Neuronal stem cell (in vitro differentiated cells): ENCODE data around the gene OGFRL1.

Experiments
- DNase-seq: peaks from one replicate; pipeline ENCODE4 v3.0.0-alpha.2; 2013; ENCODE audit warnings: low spot score
- H2AFZ ChIP-seq: one replicate; pipeline ENCODE4 v1.6.1; 2013; ENCODE audit warnings: mild to moderate bottlenecking, low read length, inconsistent platforms
- H2AK5ac ChIP-seq: 2 replicates; pipeline ENCODE4 v1.6.1; 2013; ENCODE audit warnings: low read depth, mild to moderate bottlenecking, inconsistent platforms, low read length, moderate library complexity, mixed read lengths
- H2BK120ac ChIP-seq: 2 replicates; pipeline ENCODE4 v1.6.1; 2013; ENCODE audit warnings: low read depth, mild to moderate bottlenecking, inconsistent platforms, low read length, moderate library complexity, mixed read lengths
- H2BK12ac ChIP-seq: one replicate; pipeline ENCODE4 v1.6.1; 2013; ENCODE audit warnings: low read length, inconsistent platforms
- H2BK15ac ChIP-seq: 2 replicates; pipeline ENCODE4 v1.6.1; 2013; ENCODE audit warnings: mild to moderate bottlenecking, low read length, inconsistent platforms, mixed read lengths
- H2BK5ac ChIP-seq: one replicate; pipeline ENCODE4 v1.6.1; 2013; ENCODE audit warnings: inconsistent platforms, mild to moderate bottlenecking, low read length, moderate library complexity
- H3K14ac ChIP-seq: one replicate; pipeline ENCODE4 v1.6.1; 2013; ENCODE audit warnings: low read length, inconsistent platforms
- H3K18ac ChIP-seq: 2 replicates; pipeline ENCODE4 v1.6.1; 2013; ENCODE audit warnings: low read length, inconsistent platforms
- H3K23ac ChIP-seq: 2 replicates; pipeline ENCODE4 v1.6.1; 2013; ENCODE audit warnings: low read depth, mild to moderate bottlenecking, mixed read lengths, low read length, inconsistent platforms; ENCODE audit not compliant: poor library complexity
- H3K27ac ChIP-seq: replicated peaks from 3 replicates; pipeline ENCODE4 v1.5.1; 2013; ENCODE audit warnings: low read length, inconsistent platforms
- H3K27me3 ChIP-seq, 3 experiments: 2 replicates each; pipeline ENCODE4 v1.6.1; 2013; ENCODE audit warnings: low read length in 3 of 3, mild to moderate bottlenecking in 2 of 3, inconsistent platforms in 1 of 3, low read depth in 1 of 3, mixed read lengths in 1 of 3, moderate library complexity in 1 of 3; ENCODE audit not compliant: control insufficient read depth in 3 of 3, insufficient read depth in 3 of 3
- H3K36me3 ChIP-seq, 2 donors: replicated peaks in 1 of 2; 2 replicates each; pipeline ENCODE4 v1.6.1; 2013; ENCODE audit warnings: low read length in 2 of 2; ENCODE audit not compliant: control insufficient read depth in 2 of 2, insufficient read depth in 2 of 2
- H3K4ac ChIP-seq: 2 replicates; pipeline ENCODE4 v1.6.1; 2013; ENCODE audit warnings: inconsistent platforms, mild to moderate bottlenecking, low read length, moderate library complexity
- H3K4me1 ChIP-seq, 2 donors: 1 replicate in 1 of 2; 2 replicates in 1 of 2; pipeline ENCODE4 v1.6.1; 2013; ENCODE audit warnings: low read length in 2 of 2, low read depth in 1 of 2; ENCODE audit not compliant: control insufficient read depth in 2 of 2, insufficient read depth in 1 of 2
- H3K4me2 ChIP-seq: one replicate; pipeline ENCODE4 v1.6.1; 2013; ENCODE audit warnings: mild to moderate bottlenecking, low read length, inconsistent platforms; ENCODE audit not compliant: insufficient read depth, poor library complexity, severe bottlenecking
- H3K4me3 ChIP-seq, 2 donors: 2 replicates each; pipeline ENCODE4 v1.5.1; 2013; ENCODE audit warnings: low read length in 2 of 2, mild to moderate bottlenecking in 2 of 2, inconsistent platforms in 1 of 2, moderate library complexity in 1 of 2
- H3K79me1 ChIP-seq: one replicate; pipeline ENCODE4 v1.6.1; 2013; ENCODE audit warnings: low read depth, mild to moderate bottlenecking, inconsistent platforms, low read length, moderate library complexity
- H3K9ac ChIP-seq: one replicate; pipeline ENCODE4 v1.6.1; 2013; ENCODE audit warnings: mild to moderate bottlenecking, low read depth, low read length, inconsistent platforms; ENCODE audit not compliant: poor library complexity
- H3K9me3 ChIP-seq, 2 donors: replicated peaks in 1 of 2; 2 replicates each; pipeline versions ENCODE3 to v1.6.1; 2013; ENCODE audit warnings: low read length in 2 of 2, mild to moderate bottlenecking in 2 of 2, inconsistent platforms in 1 of 2, low read depth in 1 of 2, mixed read lengths in 1 of 2, moderate library complexity in 1 of 2; ENCODE audit not compliant: control insufficient read depth in 2 of 2, insufficient read depth in 1 of 2
- H4K8ac ChIP-seq: one replicate; pipeline ENCODE4 v1.6.1; 2013; ENCODE audit warnings: low read depth, mild to moderate bottlenecking, inconsistent platforms, low read length, moderate library complexity
- H4K91ac ChIP-seq: one replicate; pipeline ENCODE4 v1.6.1; 2013; ENCODE audit warnings: low read length, low read depth, mild to moderate bottlenecking, inconsistent platforms; ENCODE audit not compliant: poor library complexity
- WGBS, 2 donors: extraction: QIAGEN DNeasy Blood & Tissue Kit; methylation state at CpG; one replicate each; pipeline ENCODE4 v1.1.7; 2013; ENCODE audit warnings: missing lambda C conversion rate in 2 of 2, mixed read lengths in 1 of 2; ENCODE audit not compliant: insufficient read length in 2 of 2, insufficient replicate concordance in 1 of 2; ENCODE audit errors: extremely low coverage in 2 of 2; 5-methylcytosine and 5-hydroxymethylcytosine counted together

The OGFRL1 gene

DNA sequence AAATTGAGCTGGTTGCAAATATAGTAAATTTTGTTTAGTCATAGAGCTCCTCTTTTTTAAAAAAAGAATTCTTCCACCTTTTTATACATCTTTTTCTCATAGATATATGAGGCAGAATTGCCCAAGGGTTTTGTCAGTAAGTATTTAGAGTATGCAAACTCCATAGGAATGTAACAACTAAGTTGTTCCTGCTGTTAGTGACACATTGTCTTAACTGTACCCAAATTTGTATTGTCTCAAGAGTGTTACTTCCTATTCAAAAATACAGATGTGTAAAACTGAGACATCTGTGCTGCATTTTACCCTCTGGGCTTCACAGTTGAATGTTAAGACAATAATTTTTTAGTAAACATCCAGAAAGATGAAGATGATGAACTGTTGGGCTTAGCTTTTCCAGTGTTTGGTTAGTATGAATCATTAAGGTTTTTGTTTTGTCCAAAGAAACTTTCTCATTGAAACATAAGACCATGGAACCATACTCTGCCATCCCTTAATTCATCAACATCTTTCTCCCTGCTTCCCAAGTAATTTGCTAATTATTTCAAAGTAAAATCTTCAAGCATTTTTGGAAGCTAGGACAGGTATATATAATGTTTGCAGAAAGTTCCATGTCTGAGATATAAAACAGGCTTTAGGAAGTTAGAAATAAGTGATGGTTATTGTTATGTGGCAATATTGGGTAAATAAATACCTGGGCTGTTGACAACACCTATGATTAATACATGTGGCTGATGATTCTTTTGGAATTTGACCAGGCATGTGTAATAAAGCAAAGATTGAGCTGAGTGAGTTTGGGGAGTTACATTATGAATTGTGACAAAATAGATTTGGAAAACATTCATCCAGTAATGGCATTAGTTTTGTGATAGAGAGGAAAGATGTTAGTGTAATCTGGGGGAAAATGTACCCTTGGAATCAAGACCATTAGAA lies 11.2 kb downstream of the OGFRL1 start:
- Histone ChIP-seq H3K9me3 (no peaks in the 10 kb centered on the region), H2AK5ac (no peak overlapping the region), H3K9ac (no peak overlapping the region), H3K27me3 (no peaks in the 10 kb centered on the region), H3K18ac (no peak overlapping the region), H3K79me1 (no peaks in the 10 kb centered on the region), H2BK5ac (no peak overlapping the region), H3K27ac (no peak overlapping the region), H3K4me3 (no peak overlapping the region), H2AFZ (no peak overlapping the region), H2BK120ac (no peak overlapping the region), H2BK12ac (no peak overlapping the region), H3K14ac (no peak overlapping the region), H3K36me3 (peaks cover 0 to 87% of the 10 kb centered on the region in 2 donors), H3K4ac (no peak overlapping the region), H3K23ac (no peak overlapping the region), H4K8ac (no peak overlapping the region), H2BK15ac (no peak overlapping the region), H3K4me1 (no peaks in the 10 kb centered on the region), H4K91ac (no peak overlapping the region), H3K4me2 (no peak overlapping the region)
- no peak for DNase-seq

DNA sequence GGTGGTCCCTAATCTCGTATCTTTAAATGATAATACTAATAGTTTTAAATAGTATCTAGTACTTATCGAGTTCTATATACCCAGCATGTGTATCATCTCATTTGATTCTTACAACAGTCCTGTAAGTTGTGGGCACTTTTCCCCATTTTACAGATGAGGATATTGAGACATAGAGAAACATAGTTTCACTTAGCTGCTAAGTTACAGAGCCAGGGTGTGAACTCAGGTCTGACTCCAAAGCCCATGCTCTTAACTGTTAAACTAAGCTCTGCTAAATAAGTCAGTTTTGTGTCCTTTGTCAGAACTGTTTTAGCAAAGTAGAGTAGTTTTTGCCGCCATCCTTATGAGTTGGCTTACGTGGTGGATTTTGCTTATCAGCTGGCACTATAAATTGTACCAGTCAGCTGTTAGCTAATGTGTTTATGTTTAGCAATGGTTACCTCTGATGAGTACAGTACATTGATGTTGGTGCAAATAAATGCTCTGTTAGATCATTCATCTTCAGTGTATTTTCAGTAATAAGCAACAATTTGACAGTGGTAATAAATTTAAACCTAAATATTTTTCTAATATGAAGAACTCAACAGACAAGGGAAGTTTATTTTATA lies 12.1 kb downstream of the OGFRL1 start:
- Histone ChIP-seq H4K8ac (no peak overlapping the region), H2AK5ac (no peak overlapping the region), H3K4ac (no peak overlapping the region), H4K91ac (no peak overlapping the region), H3K36me3 (peaks cover 0 to 82% of the 10 kb centered on the region in 2 donors), H2BK12ac (no peak overlapping the region), H3K27me3 (no peaks in the 10 kb centered on the region), H2BK15ac (no peak overlapping the region), H2BK5ac (no peak overlapping the region), H3K4me2 (no peak overlapping the region), H3K27ac (no peak overlapping the region), H3K4me1 (no peaks in the 10 kb centered on the region), H2AFZ (no peak overlapping the region), H3K14ac (no peak overlapping the region), H3K79me1 (no peaks in the 10 kb centered on the region), H3K9me3 (no peaks in the 10 kb centered on the region), H2BK120ac (no peak overlapping the region), H3K9ac (no peak overlapping the region), H3K23ac (no peak overlapping the region), H3K18ac (no peak overlapping the region), H3K4me3 (no peak overlapping the region)
- no CpG with 5 or more reads among the region's 4 CpGs for WGBS, 2 donors
- no peak for DNase-seq

DNA sequence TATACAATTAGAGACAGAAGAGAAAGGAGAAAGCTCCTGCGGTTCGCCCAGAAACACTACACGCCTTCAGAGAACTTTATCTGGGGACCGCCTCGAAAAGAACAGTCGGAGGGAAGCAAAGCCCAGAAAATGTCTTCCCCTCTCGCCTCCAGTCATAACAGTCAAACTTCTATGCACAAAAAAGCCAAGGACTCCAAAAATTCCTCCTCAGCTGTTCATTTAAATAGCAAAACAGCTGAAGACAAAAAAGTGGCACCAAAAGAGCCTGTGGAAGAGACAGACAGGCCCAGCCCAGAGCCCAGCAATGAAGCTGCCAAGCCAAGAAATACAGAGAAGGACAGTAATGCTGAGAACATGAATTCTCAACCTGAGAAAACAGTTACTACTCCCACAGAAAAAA lies 12.9 kb downstream of the OGFRL1 start:
- Histone ChIP-seq H3K27me3 (no peaks in the 10 kb centered on the region), H2AFZ (no peak overlapping the region), H3K4me2 (no peak overlapping the region), H3K14ac (no peak overlapping the region), H3K36me3 (peaks cover 0 to 79% of the 10 kb centered on the region in 2 donors), H3K9ac (no peak overlapping the region), H3K4me3 (no peak overlapping the region), H2BK15ac (no peak overlapping the region), H2BK12ac (no peak overlapping the region), H3K4ac (no peak overlapping the region), H3K4me1 (no peaks in the 10 kb centered on the region), H3K23ac (no peak overlapping the region), H2BK5ac (no peak overlapping the region), H3K79me1 (no peaks in the 10 kb centered on the region), H2BK120ac (no peak overlapping the region), H2AK5ac (no peak overlapping the region), H3K27ac (no peak overlapping the region), H3K9me3 (no peaks in the 10 kb centered on the region), H3K18ac (no peak overlapping the region), H4K91ac (no peak overlapping the region), H4K8ac (no peak overlapping the region)
- no CpG with 5 or more reads among the region's 7 CpGs for WGBS, 2 donors
- DNase-seq: no peak

DNA sequence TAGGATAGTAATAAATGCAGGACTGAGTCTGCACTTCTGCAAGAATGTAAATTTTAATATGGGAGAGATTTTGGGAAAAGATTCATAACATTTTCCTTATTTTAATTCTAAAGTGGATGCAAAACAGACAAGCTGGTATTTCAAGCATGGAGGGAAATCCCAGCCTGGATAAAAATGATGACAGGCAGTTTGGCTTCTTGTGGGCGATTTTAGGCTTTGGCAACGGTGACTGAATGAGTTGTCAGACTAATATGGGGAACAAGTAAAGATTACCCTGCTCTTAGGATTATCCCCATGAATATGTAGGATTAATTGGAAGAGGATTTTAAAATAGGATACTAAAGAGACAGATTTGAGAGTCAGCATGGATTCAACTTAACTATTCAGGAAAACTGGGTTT lies 21.0 kb downstream of the OGFRL1 start:
- Histone ChIP-seq H3K4me1 (no peaks in the 10 kb centered on the region), H4K91ac (no peak overlapping the region), H3K4me2 (no peak overlapping the region), H2BK15ac (no peak overlapping the region), H2BK5ac (no peak overlapping the region), H3K9ac (no peak overlapping the region), H3K14ac (no peak overlapping the region), H2AK5ac (no peak overlapping the region), H3K23ac (no peak overlapping the region), H4K8ac (no peak overlapping the region), H3K27ac (no peak overlapping the region), H3K4me3 (no peak overlapping the region), H2BK12ac (no peak overlapping the region), H3K27me3 (no peaks in the 10 kb centered on the region), H3K36me3 (peaks cover 0 to 23% of the 10 kb centered on the region in 2 donors), H3K18ac (no peak overlapping the region), H2BK120ac (no peak overlapping the region), H2AFZ (no peak overlapping the region), H3K4ac (no peak overlapping the region), H3K9me3 (no peaks in the 10 kb centered on the region), H3K79me1 (no peaks in the 10 kb centered on the region)
- no CpG with 5 or more reads among the region's 2 CpGs for WGBS, 2 donors
- DNase-seq: no peak
